Psoas muscle (tissue), 8 donors: ENCODE measurements around the gene CNIH4. TPM values are rescaled to one million over a fixed set of nuclear protein-coding genes. Genes with fewer than 3 reads are reported as not detected.
"Not testable (repeated sequence)": the region's sequence is repeated elsewhere in the genome, so short reads cannot be mapped to it uniquely, and the experiment has no call there.

Experiments used
- ATAC-seq, 4 donors: fragments of 200-7000 bp; cut with Tn5 transposase; one replicate each; pipeline ENCODE4 v1.9.1; 2020; ENCODE audit warnings: moderate library complexity in 3 of 4, mild to moderate bottlenecking in 2 of 4
- DNase-seq, 2 donors: peaks; one replicate each; pipeline ENCODE4 v3.0.0-alpha.2; 2020
- H3K27ac ChIP-seq: fragments of 200-600 bp; one replicate; pipeline ENCODE4 v1.8.0; 2022
- H3K27me3 ChIP-seq, 3 donors: fragments of 200-600 bp in 1 of 3; one replicate each; pipeline versions ENCODE4 v1.6.1 to v1.8.0; 2013 to 2022; ENCODE audit warnings: low read length in 2 of 3, mild to moderate bottlenecking in 2 of 3, moderate library complexity in 1 of 3; ENCODE audit not compliant: insufficient read depth in 3 of 3
- H3K36me3 ChIP-seq, 2 donors: fragments of 200-600 bp in 1 of 2; one replicate each; pipeline versions ENCODE4 v1.6.1 to v1.8.0; 2013 to 2022; ENCODE audit warnings: low read depth in 1 of 2, mild to moderate bottlenecking in 1 of 2, moderate library complexity in 1 of 2; ENCODE audit not compliant: insufficient read depth in 1 of 2
- H3K4me1 ChIP-seq: fragments of 200-600 bp; one replicate; pipeline ENCODE4 v1.8.0; 2022
- H3K4me3 ChIP-seq: fragments of 200-600 bp; one replicate; pipeline ENCODE4 v1.8.0; 2022; ENCODE audit warnings: mild to moderate bottlenecking
- H3K9me3 ChIP-seq: fragments of 200-600 bp; one replicate; pipeline ENCODE4 v1.8.0; 2022
- WGBS, 3 donors: extraction: QIAGEN DNeasy Blood & Tissue Kit; methylation state at CpG; one replicate each; pipeline versions ENCODE4 v1.1.6 to v1.1.7; 2013; 5-methylcytosine and 5-hydroxymethylcytosine counted together
- intact Hi-C, 2 donors: fragments of 100-400 bp; cut with DNase I; formaldehyde crosslinking; loops; one replicate each; pipeline versions ENCODE4 v1.11.0 to v1.14.2; 2022
- polyA plus RNA-seq, 3 donors: library from polyadenylated mRNA; stranded (reverse); fragments of 200-250 nt; gene quantifications; one replicate each; pipeline ENCODE4 v1.2.3, GENCODE V29; 2013
- total RNA-seq, 4 donors: library from RNA; stranded (reverse); fragmentation: NEBNext Ultra II Directional in 2 of 4; extraction: Animal tissue kit (Norgen Biotek cat#: 25700) in 2 of 4; gene quantifications; one replicate each; pipeline versions ENCODE4 v1.2.1 to v1.2.4, GENCODE V29; 2021 to 2023
- TF ChIP-seq, protein P1 (sequence below): fragments of 200-600 bp; IDR thresholded peaks from one replicate; pipeline ENCODE4 v1.8.0; 2022; ENCODE audit warnings: antibody characterized with exemption
- donor health status: healthy with polysubstance abuse.
- donor health status: DM: no; HTN: no; CAD: no; lungs with moderate emphysema.
- donor health status: Bipolar disorder and iron deficiency.
- donor health status: healthy.
- donor health status: DM: yes; HTN: yes; CAD: no.
- donor health status: DM: no; HTN: no; CAD: no.
- donor health status: DM: no; HTN: no; CAD: no.
- donor health status: DM: yes; HTN: yes; CAD: no.

Gene CNIH4
- total and polyA plus RNA-seq, 7 donors, result 29.7 to 103 (median 38.4) TPM

DNA sequence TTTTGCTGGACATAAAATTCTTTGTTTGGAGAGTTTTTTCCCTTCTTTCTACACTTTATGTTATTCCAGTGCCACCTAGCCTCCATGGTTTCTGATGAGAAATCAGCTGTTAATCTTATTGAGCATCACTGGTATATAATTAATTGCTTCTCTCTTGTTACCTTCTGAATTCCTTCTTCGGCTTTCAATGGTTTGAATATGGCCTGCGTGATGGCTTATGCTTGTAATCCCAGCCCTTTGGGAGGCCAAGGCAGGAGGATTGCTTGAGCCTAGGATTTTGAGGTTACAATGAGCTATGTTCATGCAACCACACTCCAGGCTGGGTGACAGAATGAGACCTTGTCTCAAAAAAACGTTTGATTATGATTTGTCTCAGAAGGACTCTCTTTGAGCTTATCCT, 13.0 kb upstream of the CNIH4 start:
- Histone ChIP-seq H3K4me3 (no peak overlapping the region), H3K4me1 (no peaks in the 10 kb centered on the region), H3K36me3 (no peaks in the 10 kb centered on the region), H3K9me3 (peaks cover 17% of the 10 kb centered on the region), H3K27ac (no peak overlapping the region), H3K27me3 (peaks cover 0 to 4% (median 0%) of the 10 kb centered on the region in 3 donors)
- TF ChIP-seq, protein P1, sequence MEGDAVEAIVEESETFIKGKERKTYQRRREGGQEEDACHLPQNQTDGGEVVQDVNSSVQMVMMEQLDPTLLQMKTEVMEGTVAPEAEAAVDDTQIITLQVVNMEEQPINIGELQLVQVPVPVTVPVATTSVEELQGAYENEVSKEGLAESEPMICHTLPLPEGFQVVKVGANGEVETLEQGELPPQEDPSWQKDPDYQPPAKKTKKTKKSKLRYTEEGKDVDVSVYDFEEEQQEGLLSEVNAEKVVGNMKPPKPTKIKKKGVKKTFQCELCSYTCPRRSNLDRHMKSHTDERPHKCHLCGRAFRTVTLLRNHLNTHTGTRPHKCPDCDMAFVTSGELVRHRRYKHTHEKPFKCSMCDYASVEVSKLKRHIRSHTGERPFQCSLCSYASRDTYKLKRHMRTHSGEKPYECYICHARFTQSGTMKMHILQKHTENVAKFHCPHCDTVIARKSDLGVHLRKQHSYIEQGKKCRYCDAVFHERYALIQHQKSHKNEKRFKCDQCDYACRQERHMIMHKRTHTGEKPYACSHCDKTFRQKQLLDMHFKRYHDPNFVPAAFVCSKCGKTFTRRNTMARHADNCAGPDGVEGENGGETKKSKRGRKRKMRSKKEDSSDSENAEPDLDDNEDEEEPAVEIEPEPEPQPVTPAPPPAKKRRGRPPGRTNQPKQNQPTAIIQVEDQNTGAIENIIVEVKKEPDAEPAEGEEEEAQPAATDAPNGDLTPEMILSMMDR, result no peak
- DNase-seq (no peak), ATAC-seq (no peak)
- intact Hi-C loops, result no loop called here
- WGBS, 3 donors, result 38 to 59% (median 45%) methylated on average over 3 of the region's 3 CpGs

DNA sequence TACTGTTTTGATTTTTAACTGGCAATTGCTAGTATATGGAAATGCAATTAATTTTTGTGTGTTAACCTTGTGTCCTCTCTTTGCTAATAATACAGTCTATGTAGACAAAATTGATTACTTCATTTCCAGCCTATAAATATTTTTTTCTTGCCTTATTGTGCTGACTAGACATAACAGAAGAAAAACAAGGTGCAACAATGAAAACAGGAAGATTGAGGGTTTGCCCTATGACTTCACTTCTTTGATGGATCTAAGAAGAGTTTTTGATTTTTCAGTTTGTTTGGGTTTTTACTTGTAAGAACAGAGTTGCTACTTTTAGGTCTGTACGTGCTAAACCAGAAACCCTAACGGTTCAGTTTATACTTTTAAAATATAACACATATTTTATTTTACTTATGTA, 8.5 kb upstream of the CNIH4 start:
- H3K9me3 ChIP-seq, result peaks cover 13% of the 10 kb centered on the region
- no peaks in the 10 kb centered on the region for H3K36me3 ChIP-seq
- intact Hi-C loops, result no loop called here
- 80 to 89% (median 86%) methylated on average over 2 of the region's 2 CpGs for whole genome bisulfite sequencing, 3 donors
- H3K4me1 ChIP-seq, result no peaks in the 10 kb centered on the region
- ATAC-seq (no peak), DNase-seq (no peak)
- no peak overlapping the region for H3K27ac ChIP-seq
- TF ChIP-seq, protein P1, result no peak
- H3K4me3 ChIP-seq, result no peak overlapping the region
- H3K27me3 ChIP-seq, result no peaks in the 10 kb centered on the region

DNA sequence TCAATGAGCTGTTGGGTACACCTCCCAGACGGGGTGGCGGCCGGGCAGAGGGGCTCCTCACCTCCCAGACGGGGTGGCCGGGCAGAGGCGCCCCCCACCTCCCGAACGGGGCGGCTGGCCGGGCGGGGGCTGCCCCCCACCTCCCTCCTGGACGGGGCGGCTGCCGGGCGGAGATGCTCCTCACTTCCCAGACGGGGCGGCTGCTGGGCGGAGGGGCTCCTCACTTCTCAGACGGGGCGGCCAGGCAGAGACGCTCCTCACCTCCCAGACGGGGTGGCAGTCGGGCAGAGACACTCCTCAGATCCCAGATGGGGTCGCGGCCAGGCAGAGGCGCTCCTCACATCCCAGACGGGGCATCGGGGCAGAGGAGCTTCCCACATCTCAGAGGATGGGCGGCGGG, 7.0 kb upstream of the CNIH4 start:
- H3K27ac ChIP-seq, H3K27me3 ChIP-seq, ATAC-seq, H3K36me3 ChIP-seq, DNase-seq, intact Hi-C loops, H3K9me3 ChIP-seq, H3K4me3 ChIP-seq, H3K4me1 ChIP-seq: not testable (repeated sequence)
- WGBS, 3 donors, result 89 to 92% (median 90%) methylated on average over 23 to 30 of the region's 30 CpGs

DNA sequence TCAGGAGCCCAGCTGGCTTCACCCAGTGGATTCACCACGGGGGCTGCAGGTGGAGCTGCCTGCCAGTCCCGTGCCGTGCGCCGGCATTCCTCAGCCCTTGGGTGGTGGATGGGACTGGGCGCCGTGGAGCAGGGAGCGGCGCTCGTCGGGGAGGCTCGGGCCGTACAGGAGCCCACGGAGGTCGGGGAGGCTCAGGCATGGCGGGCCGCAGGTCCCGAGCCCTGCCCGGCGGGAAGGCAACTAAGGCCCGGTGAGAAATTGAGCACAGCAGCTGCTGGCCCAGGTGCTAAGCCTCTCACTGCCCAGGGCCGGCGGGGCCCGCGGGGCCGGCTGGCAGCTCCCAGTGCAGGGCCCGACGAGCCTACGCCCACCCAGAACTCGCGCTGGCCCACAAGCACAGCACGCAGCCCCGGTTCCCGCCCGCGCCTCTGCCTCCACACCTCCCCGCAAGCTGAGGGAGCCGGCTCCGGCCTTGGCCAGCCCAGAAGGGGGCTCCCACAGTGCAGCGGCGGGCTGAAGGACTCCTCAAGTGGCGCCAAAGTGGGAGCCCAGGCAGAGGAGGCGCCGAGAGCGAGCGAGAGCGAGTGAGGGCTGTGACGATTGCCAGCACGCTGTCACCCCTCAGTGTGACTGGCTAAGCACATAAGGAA, 4.1 kb upstream of the CNIH4 start:
- H3K4me3 ChIP-seq, ATAC-seq, DNase-seq, H3K36me3 ChIP-seq, intact Hi-C loops, H3K4me1 ChIP-seq, H3K9me3 ChIP-seq, H3K27me3 ChIP-seq, H3K27ac ChIP-seq: not testable (repeated sequence)
- 91 to 94% (median 93%) methylated on average over 32 to 49 of the region's 49 CpGs for WGBS, 3 donors

DNA sequence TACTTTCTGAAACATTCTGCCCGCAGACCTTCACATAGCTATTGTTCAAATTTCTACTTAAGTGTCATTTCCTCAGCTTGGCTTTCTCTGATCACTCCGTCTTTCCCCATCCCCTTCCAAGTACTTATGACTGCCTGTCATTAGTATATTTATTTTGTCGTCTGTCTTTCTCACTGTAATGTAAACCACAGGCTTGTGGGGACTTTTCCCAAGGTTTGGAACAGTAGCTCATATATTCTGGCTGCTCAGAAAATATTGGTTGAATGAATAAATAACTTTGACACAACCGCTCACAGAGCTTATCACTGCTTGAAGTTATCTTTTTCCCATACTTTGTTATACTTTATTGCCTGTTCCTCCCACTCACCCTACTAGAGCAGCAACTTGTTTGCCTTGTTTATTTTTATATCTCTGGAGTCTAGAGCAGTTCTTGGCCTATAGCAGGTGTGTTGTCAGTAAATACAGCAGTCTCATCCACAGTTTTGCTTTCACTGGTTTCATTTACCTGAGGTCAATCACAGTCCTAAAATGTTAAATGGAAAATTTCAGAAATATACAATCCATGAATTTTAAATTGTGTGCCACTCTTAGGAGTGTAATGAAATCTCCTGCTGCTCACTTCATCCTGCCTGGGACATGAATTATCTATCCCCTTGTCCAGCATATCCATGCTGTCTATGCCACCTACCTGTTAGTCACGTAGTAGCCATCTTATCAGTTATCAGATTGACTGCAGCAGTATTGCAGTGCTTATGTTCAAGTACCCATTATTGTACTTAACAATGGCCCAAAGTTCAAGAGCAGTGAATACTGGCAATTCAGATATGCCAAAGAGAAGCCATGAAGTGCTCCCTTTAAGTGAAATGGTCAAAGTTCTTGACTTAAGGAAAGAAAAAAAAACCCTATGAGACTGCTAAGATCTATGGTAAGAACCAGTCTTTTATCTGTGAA, 2.4 kb upstream of the CNIH4 start:
- Histone ChIP-seq H3K4me3 (no peak overlapping the region), H3K9me3 (no peaks in the 10 kb centered on the region), H3K27ac (no peak overlapping the region), H3K36me3 (no peaks in the 10 kb centered on the region), H3K27me3 (no peaks in the 10 kb centered on the region), H3K4me1 (peaks cover 19% of the 10 kb centered on the region)
- WGBS, 3 donors, result 76 to 84% (median 79%) methylated on average over 5 of the region's 5 CpGs
- TF ChIP-seq, protein P1, result no peak
- intact Hi-C loops, result no loop called here
- ATAC-seq (no peak), DNase-seq (no peak)
